Loucy (cell line): ENCODE data around the gene NRXN3.

Source experiments
- H2AFZ ChIP-seq: fragments of 200-600 bp; sonication (generic); 2 replicates; pipeline ENCODE4 v1.6.0; 2016; ENCODE audit warnings: antibody characterized with exemption, mild to moderate bottlenecking, low read length, moderate library complexity
- H3F3A ChIP-seq: fragments of 200-600 bp; 2 replicates; pipeline ENCODE4 v1.6.0; 2016; ENCODE audit warnings: antibody characterized with exemption, low read depth, mild to moderate bottlenecking
- H3K27me3 ChIP-seq: fragments of 200-600 bp; sonication (generic); 2 replicates; pipeline ENCODE4 v1.6.1; 2014; ENCODE audit warnings: low read length, mild to moderate bottlenecking; ENCODE audit not compliant: insufficient read depth, poor library complexity, severe bottlenecking
- H3K36me3 ChIP-seq: fragments of 200-600 bp; sonication (generic); 2 replicates; pipeline ENCODE4 v1.6.1; 2016; ENCODE audit warnings: low read length; ENCODE audit not compliant: insufficient read depth
- H3K4me1 ChIP-seq: fragments of 200-600 bp; sonication (generic); 2 replicates; pipeline ENCODE4 v1.5.1; 2014; ENCODE audit warnings: low read length, mild to moderate bottlenecking; ENCODE audit not compliant: insufficient read depth, poor library complexity, severe bottlenecking
- H3K4me2 ChIP-seq: fragments of 200-600 bp; sonication (generic); 2 replicates; pipeline ENCODE4 v1.6.0; 2014; ENCODE audit warnings: antibody characterized with exemption, low read length, low read depth, mild to moderate bottlenecking; ENCODE audit not compliant: poor library complexity, severe bottlenecking
- H3K4me3 ChIP-seq: fragments of 200-600 bp; sonication (generic); 2 replicates; pipeline ENCODE4 v1.5.1; 2014; ENCODE audit warnings: low read length, mild to moderate bottlenecking, mixed read lengths; ENCODE audit not compliant: poor library complexity, severe bottlenecking
- H3K79me2 ChIP-seq: fragments of 200-600 bp; sonication (generic); 2 replicates; pipeline ENCODE4 v1.6.1; 2014; ENCODE audit warnings: low read length; ENCODE audit not compliant: insufficient read depth
- H3K9ac ChIP-seq: fragments of 200-600 bp; sonication (generic); 2 replicates; pipeline ENCODE4 v1.6.0; 2014; ENCODE audit warnings: mild to moderate bottlenecking, low read depth, low read length, moderate library complexity; ENCODE audit not compliant: poor library complexity, severe bottlenecking
- H3K9me2 ChIP-seq: fragments of 200-600 bp; sonication (generic); replicated peaks from 2 replicates; pipeline ENCODE4 v1.6.1; 2016; ENCODE audit warnings: low read depth, low read length, mixed read lengths
- H3K9me3 ChIP-seq: fragments of 200-600 bp; sonication (generic); 2 replicates; pipeline ENCODE4 v1.6.1; 2014; ENCODE audit warnings: mild to moderate bottlenecking, antibody characterized with exemption, low read length, low read depth; ENCODE audit not compliant: insufficient read depth
- H4K20me1 ChIP-seq: fragments of 200-600 bp; sonication (generic); 2 replicates; pipeline ENCODE4 v1.6.0; 2014; ENCODE audit warnings: antibody characterized with exemption, low read length, mild to moderate bottlenecking; ENCODE audit not compliant: insufficient read depth, poor library complexity, severe bottlenecking
- EZH2phosphoT487 ChIP-seq: fragments of 200-600 bp; IDR thresholded peaks from 2 replicates; pipeline ENCODE4 v1.6.1; 2018; ENCODE audit warnings: antibody characterized with exemption, mild to moderate bottlenecking, moderate library complexity, borderline replicate concordance
- TF ChIP-seq, protein P1 (sequence below): fragments of 200-600 bp; sonication (generic); conservative IDR thresholded peaks from 2 replicates; pipeline ENCODE4 v1.5.1; 2014; ENCODE audit warnings: mild to moderate bottlenecking, antibody characterized with exemption, low read length

NRXN3 gene

DNA sequence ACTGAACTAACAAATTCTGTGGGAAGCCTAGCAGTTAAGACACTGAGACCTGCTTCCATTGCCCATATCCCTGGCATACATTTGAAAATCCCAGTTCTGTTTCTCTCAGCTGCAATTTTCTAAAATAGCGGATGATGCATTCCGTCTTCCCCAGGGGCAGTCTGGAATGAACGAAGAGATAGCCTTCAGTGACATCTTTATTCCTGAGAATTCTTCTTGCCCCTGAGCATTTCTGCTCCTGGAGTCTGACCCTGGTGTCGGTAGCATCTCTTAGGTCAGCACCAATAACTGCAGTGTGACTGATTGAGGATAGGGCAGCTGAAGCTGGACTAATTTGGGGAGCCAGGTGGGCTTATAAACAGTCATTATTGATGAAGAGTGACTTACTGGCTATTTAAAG, 1488.6 kb downstream of the NRXN3 start:
- H3K4me3 ChIP-seq: no peak overlapping the region
- no peak overlapping the region for H3K9ac ChIP-seq
- no peaks in the 10 kb centered on the region for H3F3A ChIP-seq
- H3K27me3 ChIP-seq: no peaks in the 10 kb centered on the region
- no peak overlapping the region for H2AFZ ChIP-seq
- H3K36me3 ChIP-seq: no peaks in the 10 kb centered on the region
- H3K9me2 ChIP-seq: no peaks in the 10 kb centered on the region
- H3K4me1 ChIP-seq: peaks cover 12% of the 10 kb centered on the region
- no peak overlapping the region for H3K4me2 ChIP-seq
- TF ChIP-seq, protein P1, sequence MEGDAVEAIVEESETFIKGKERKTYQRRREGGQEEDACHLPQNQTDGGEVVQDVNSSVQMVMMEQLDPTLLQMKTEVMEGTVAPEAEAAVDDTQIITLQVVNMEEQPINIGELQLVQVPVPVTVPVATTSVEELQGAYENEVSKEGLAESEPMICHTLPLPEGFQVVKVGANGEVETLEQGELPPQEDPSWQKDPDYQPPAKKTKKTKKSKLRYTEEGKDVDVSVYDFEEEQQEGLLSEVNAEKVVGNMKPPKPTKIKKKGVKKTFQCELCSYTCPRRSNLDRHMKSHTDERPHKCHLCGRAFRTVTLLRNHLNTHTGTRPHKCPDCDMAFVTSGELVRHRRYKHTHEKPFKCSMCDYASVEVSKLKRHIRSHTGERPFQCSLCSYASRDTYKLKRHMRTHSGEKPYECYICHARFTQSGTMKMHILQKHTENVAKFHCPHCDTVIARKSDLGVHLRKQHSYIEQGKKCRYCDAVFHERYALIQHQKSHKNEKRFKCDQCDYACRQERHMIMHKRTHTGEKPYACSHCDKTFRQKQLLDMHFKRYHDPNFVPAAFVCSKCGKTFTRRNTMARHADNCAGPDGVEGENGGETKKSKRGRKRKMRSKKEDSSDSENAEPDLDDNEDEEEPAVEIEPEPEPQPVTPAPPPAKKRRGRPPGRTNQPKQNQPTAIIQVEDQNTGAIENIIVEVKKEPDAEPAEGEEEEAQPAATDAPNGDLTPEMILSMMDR: no peak
- no peak for TF ChIP-seq EZH2phosphoT487
- H3K9me3 ChIP-seq: peaks cover 1% of the 10 kb centered on the region; the same call in 1 of the 2 replicates
- no peaks in the 10 kb centered on the region for H4K20me1 ChIP-seq
- no peaks in the 10 kb centered on the region for H3K79me2 ChIP-seq

DNA sequence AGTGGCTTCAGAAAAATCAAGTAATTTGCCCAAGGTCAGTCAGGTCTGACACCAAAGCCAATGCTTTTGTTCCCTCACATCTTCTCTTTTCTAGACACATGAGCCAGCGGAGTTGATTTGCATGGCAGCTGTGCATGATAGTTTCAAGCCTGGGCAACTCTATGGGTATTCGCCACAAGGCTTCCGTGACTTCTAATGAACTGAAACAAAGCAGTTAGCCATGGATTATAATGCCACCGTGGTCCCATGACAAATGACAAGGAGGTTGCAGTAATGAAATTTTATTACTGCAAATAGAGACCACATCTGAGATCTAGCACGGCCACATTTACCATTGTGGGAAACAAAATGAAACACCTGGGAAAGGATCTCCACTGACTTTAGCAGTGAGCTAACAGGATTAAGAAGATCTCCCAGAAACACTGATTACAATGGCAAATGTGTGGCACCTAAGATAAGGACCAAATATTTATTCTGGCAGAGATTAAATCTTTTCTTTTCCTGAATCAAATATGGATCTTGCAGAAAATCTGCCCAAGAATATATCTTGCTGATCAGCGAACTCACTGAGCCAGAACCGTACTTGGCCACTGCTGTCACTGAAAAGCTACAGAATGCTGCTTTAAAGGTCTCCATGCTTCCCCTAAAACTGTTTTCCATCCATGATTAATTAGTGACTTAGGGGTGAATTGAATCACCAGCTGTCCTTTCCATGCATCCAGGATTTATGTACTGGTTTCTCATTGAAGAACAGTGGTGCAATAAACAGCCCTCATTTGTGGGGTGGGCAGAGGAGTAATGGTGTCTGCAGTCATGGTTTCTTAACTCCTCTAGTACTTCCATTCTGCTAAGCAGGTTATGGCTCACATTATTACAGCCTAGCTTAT, 1490.1 kb downstream of the NRXN3 start:
- Histone ChIP-seq H3K36me3 (no peaks in the 10 kb centered on the region), H3F3A (no peaks in the 10 kb centered on the region), H3K9me3 (no peaks in the 10 kb centered on the region), H3K4me3 (peak overlapping the region; percentile 32), H2AFZ (no peak overlapping the region), H3K27me3 (no peaks in the 10 kb centered on the region), H4K20me1 (no peaks in the 10 kb centered on the region), H3K4me2 (peak overlapping the region; percentile 59), H3K4me1 (peaks cover 12% of the 10 kb centered on the region), H3K9me2 (no peaks in the 10 kb centered on the region), H3K9ac (no peak overlapping the region), H3K79me2 (no peaks in the 10 kb centered on the region)
- no peak for TF ChIP-seq EZH2phosphoT487
- TF ChIP-seq, protein P1: no peak

DNA sequence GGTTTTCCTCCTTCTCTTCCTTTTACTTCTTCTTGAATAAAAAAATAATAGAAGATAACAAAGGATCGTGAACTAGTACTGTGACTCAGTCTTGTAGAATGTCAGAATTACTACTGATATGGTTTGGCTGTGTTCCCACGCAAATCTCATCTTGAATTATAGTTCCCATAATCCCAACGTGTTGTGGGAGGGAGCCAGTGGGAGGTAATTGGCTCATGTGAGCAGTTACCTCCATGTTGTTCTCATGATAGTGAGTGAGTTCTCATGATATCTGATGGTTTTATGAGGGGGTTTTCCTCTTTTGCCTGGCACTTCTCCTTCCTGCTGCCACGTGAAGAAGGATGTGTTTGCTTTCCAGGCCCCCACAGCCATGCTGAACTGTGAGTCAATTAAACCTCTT, 1491.6 kb downstream of the NRXN3 start:
- no peak overlapping the region for H3K4me3 ChIP-seq
- H3F3A ChIP-seq: no peaks in the 10 kb centered on the region
- no peaks in the 10 kb centered on the region for H3K9me2 ChIP-seq
- no peak overlapping the region for H3K9ac ChIP-seq
- no peak overlapping the region for H3K4me2 ChIP-seq
- no peaks in the 10 kb centered on the region for H3K36me3 ChIP-seq
- peaks cover 12% of the 10 kb centered on the region for H3K4me1 ChIP-seq
- no peak overlapping the region for H2AFZ ChIP-seq
- H3K79me2 ChIP-seq: no peaks in the 10 kb centered on the region
- no peaks in the 10 kb centered on the region for H4K20me1 ChIP-seq
- H3K9me3 ChIP-seq: no peaks in the 10 kb centered on the region
- TF ChIP-seq, protein P1: no peak
- no peak for TF ChIP-seq EZH2phosphoT487
- H3K27me3 ChIP-seq: no peaks in the 10 kb centered on the region
